IPS-18a (cell line): ENCODE measurements around the gene MAPK12.
A peak's percentile ranks its signal among the peaks of the same experiment; 100 is the strongest.

Experiments
- H3K27ac ChIP-seq: one replicate; pipeline ENCODE4 v1.5.1; 2013; ENCODE audit warnings: low read length
- H3K27me3 ChIP-seq: one replicate; pipeline ENCODE4 v1.6.1; 2013; ENCODE audit warnings: mild to moderate bottlenecking, low read length; ENCODE audit not compliant: control insufficient read depth, insufficient read depth
- H3K36me3 ChIP-seq: one replicate; pipeline ENCODE4 v1.6.1; 2013; ENCODE audit warnings: low read depth, low read length; ENCODE audit not compliant: control insufficient read depth
- H3K4me1 ChIP-seq: one replicate; pipeline ENCODE4 v1.6.1; 2013; ENCODE audit warnings: low read depth, low read length; ENCODE audit not compliant: control insufficient read depth
- H3K4me3 ChIP-seq: one replicate; pipeline ENCODE4 v1.5.1; 2013; ENCODE audit warnings: low read length
- H3K9ac ChIP-seq: one replicate; pipeline ENCODE4 v1.6.1; 2013; ENCODE audit warnings: mild to moderate bottlenecking, low read length, moderate library complexity
- H3K9me3 ChIP-seq: one replicate; pipeline ENCODE4 v1.6.1; 2013; ENCODE audit warnings: low read depth, low read length; ENCODE audit not compliant: control insufficient read depth

MAPK12 gene

DNA sequence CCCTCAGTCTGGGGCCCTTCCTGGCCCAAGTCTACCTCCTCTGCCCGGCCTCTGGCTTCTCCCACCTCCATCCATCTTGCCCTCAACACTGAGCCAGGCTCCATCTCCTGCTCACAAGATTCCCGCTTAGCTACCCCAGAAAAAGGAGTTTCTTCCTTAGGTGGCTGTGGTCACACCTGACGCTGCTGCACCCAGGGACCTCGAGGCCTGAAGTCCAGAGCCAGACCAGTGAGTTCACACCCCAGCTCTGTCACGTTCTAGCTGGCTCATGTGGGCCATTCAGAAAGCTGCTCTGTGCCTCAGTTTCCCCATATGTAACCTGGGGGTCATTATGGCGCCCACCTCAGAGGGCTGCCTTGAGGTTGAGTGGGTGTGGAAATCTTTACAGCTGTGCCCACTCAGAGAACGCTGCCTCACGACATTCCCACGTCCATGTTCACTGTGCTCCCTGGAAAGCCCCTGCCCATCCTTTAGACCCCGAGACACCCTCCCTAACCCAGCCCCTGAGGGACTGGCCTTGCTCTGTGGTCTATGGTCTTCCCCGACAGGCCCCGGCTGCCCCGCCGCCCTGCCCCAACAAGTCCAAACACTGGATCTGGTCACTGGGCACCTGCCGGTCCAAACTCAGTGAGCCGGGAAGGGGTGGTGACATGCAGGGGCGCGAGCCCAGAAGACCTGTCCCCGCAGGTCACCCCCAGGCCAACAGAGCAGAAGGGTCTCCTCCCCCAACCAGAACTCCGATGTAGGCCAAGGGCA, 36.2 kb upstream of the MAPK12 start:
- Histone ChIP-seq H3K27me3 (no peaks in the 10 kb centered on the region), H3K27ac (no peak overlapping the region), H3K4me1 (peaks cover 15% of the 10 kb centered on the region), H3K36me3 (no peaks in the 10 kb centered on the region), H3K4me3 (no peak overlapping the region), H3K9ac (no peak overlapping the region), H3K9me3 (no peaks in the 10 kb centered on the region)

DNA sequence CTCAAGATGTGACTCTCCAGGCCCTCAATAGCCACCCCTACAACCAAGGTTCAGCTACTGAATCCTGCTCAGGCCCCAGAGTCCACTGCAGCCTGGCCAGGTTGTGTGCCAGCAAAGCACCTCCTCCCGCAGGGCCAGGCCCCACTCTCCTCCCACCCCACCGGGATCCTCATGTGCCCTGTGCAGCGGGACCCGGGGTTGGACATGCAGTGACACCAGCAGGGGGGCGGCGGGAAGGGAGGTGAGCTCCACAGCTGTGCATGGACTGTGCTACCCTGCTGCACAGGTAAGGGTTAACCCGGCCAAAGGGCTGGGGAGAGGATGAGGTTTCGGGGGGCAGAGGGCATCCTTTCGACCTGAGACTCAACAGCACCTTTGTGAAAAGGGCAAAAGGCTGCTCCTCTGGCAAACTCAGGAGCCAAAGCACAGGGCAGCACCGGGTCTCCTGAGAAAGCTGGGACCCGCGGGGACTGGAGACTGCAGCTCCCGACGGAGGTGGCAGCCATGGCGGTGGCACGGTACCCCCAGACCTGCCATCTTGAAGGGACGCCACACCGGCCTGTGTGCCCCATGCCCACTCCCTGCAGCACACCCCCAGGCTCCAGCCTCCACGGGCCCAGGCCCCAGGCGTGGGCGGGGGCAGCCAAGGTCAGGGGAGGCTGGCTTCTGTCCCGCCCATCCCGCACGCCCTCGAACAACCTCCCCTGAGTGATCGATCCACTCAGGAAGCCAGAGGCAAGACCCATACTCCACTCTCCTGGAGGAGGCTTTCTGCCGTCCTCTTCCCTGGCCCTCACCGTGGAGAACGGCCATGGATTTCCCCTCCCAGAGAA, 35.4 kb upstream of the MAPK12 start:
- Histone ChIP-seq H3K9ac (no peak overlapping the region), H3K9me3 (no peaks in the 10 kb centered on the region), H3K27ac (no peak overlapping the region), H3K4me3 (no peak overlapping the region), H3K4me1 (peaks cover 18% of the 10 kb centered on the region), H3K36me3 (no peaks in the 10 kb centered on the region), H3K27me3 (no peaks in the 10 kb centered on the region)

DNA sequence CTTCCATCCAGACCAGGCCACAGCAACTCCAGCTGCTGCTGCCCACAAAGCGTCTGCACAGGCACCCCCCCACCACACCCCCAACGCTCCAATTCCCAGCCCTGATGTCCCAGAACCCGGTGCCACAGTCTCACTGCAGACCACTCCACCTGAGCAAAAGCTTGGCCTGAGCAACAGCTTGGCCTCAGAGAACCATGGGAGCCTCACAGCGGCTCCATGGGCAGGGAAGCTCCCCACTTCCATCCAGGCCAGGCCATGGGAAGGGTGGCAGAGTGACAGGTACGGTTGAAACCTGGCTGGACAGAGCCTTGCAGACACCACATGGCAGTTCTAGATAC, 32.8 kb upstream of the MAPK12 start:
- Histone ChIP-seq H3K4me1 (peaks cover 18% of the 10 kb centered on the region), H3K36me3 (no peaks in the 10 kb centered on the region), H3K4me3 (no peak overlapping the region), H3K9me3 (no peaks in the 10 kb centered on the region), H3K9ac (no peak overlapping the region), H3K27me3 (no peaks in the 10 kb centered on the region), H3K27ac (no peak overlapping the region)

DNA sequence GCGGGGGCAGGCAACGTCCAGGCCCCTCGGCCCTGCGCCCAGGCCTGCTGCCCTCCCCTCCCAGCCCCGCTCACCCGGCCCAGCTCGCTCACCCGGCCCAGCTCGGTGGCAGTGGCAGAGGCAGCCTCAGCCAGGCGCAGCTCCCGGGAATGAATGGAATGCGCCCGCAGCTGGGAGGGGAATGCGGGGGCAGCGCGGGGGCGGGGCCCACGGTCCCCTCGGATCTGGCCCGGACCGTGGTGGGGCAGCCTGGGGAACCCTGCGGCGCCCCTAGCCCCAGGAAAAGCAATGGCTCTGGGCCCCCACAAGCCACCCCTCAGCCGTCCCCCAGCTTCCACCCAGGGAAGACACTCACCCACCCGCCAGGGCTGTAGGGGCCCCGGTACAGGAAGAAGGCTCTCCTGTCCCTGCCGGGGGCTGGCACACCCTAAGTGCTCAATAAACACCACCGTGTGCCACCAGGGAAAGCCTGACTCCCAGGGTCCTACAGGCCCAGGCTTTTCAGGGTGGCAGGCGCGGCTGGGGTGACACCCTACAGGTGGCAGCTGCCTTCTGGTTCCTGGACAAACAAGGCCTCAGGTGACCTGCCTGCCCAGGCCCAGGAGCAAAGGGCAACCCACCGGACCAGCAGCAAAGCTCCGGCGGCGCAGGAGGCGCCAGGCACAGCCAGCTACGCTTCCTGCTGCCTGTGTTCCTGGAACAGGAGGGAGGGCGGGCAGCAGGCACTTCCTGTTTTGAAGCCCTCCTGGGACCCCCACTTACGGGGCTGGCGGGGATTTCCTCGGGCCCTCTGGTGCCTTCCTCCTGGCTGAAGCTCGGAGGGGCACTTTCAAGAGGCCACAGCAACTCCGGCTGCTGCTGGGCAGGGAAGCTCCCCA, 32.2 kb upstream of the MAPK12 start:
- no peak overlapping the region for H3K27ac ChIP-seq
- no peaks in the 10 kb centered on the region for H3K36me3 ChIP-seq
- H3K9ac ChIP-seq, result peak overlapping the region; percentile 39
- H3K9me3 ChIP-seq, result no peaks in the 10 kb centered on the region
- peaks cover 18% of the 10 kb centered on the region for H3K4me1 ChIP-seq
- peak overlapping the region; percentile 45 for H3K4me3 ChIP-seq
- no peaks in the 10 kb centered on the region for H3K27me3 ChIP-seq

- Histone ChIP-seq H3K9me3 (no peaks in the 10 kb centered on the region), H3K27ac (no peak overlapping the region), H3K27me3 (no peaks in the 10 kb centered on the region), H3K9ac (peak overlapping the region; percentile 39), H3K4me1 (peaks cover 18% of the 10 kb centered on the region), H3K36me3 (no peaks in the 10 kb centered on the region), H3K4me3 (peak overlapping the region; percentile 45)
Observed at GRCh38 chr22:50292643-50293440, 31.4 kb upstream of the MAPK12 start.

DNA sequence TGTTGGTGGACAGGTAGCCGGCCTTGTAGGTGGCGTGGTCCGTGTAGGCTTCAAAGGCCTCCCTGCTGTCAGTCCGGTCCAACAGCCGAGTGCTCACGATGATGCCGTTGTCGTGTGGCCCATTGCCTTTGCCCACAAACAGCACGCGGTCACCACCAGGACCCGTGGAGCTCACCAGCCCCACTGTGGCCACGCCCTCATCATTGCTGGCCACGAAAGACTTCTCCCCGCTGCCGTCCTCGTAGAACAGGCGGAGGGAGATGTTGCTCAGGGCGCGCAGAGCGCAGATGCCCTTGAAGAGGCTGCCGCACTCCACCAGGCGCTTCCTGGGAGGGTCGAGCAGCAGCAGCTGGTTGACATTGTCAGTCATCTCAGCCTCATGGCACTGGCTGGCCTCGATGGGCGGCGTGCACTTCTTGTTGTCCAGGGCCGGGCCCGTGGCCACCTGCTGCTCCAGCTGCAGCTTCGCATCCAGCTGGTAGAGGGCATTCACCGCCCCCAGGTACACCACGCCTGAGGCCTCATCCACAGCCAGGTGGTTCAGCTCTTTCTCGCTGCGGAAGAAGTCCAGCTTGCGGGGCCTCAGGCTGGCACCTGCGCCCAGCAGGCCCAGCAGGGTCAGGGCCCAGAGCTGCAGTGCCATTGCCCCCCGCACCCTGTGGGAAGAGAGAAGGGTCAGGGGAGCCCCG, 28.6 kb upstream of the MAPK12 start:
- H3K27ac ChIP-seq, result no peak overlapping the region
- no peaks in the 10 kb centered on the region for H3K9me3 ChIP-seq
- H3K36me3 ChIP-seq, result peaks cover 4% of the 10 kb centered on the region
- H3K9ac ChIP-seq, result no peak overlapping the region
- H3K4me1 ChIP-seq, result peaks cover 18% of the 10 kb centered on the region
- H3K27me3 ChIP-seq, result no peaks in the 10 kb centered on the region
- no peak overlapping the region for H3K4me3 ChIP-seq

DNA sequence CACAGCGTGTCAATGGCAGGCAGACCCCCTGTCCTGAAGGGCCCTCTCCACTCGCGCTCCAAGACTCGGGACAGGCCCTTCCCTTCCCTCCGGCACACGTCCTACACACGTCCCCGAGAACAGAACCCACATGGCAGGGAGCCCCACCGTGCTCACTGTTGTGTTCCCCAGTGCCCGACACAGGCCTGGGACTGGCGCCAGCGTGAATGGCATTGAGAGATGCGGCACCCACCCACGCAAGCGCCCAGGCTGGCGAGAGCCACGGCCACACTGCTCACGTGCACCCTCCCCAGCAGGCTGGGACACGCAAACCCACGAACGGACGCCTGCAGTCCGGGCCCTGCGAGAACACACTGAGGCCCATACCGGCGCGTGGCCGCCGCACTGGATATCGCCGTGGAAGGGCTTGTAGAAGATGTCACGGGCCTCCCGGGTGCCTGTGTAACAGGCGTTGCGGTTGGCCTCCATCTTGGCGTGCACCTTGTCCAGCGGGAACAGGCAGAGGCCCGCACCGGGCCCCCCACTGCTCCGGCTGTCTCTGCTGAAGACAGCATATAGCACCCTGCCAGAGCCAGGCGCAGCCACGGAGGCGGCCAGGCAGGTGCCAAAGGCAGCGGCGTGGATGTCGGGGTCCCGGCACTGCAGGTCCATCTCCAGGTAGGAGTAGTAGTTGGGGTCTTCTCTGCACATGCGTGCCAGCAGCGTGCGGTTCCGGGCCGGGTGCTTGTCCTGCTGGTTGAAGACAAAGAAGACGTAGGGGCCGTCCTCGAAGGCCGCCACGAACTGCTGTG, 27.9 kb upstream of the MAPK12 start:
- H3K36me3 ChIP-seq, result peaks cover 4% of the 10 kb centered on the region
- H3K27ac ChIP-seq, result no peak overlapping the region
- H3K4me3 ChIP-seq, result no peak overlapping the region
- H3K27me3 ChIP-seq, result no peaks in the 10 kb centered on the region
- H3K9ac ChIP-seq, result no peak overlapping the region
- H3K9me3 ChIP-seq, result no peaks in the 10 kb centered on the region
- H3K4me1 ChIP-seq, result peaks cover 17% of the 10 kb centered on the region

GRCh38 chr22:50287731-50288130, 26.2 kb upstream of the MAPK12 start:
- H3K4me3 ChIP-seq, result no peak overlapping the region
- H3K9me3 ChIP-seq, result no peaks in the 10 kb centered on the region
- H3K36me3 ChIP-seq, result peaks cover 4% of the 10 kb centered on the region
- peaks cover 4% of the 10 kb centered on the region for H3K4me1 ChIP-seq
- no peak overlapping the region for H3K9ac ChIP-seq
- no peak overlapping the region for H3K27ac ChIP-seq
- H3K27me3 ChIP-seq, result no peaks in the 10 kb centered on the region

DNA sequence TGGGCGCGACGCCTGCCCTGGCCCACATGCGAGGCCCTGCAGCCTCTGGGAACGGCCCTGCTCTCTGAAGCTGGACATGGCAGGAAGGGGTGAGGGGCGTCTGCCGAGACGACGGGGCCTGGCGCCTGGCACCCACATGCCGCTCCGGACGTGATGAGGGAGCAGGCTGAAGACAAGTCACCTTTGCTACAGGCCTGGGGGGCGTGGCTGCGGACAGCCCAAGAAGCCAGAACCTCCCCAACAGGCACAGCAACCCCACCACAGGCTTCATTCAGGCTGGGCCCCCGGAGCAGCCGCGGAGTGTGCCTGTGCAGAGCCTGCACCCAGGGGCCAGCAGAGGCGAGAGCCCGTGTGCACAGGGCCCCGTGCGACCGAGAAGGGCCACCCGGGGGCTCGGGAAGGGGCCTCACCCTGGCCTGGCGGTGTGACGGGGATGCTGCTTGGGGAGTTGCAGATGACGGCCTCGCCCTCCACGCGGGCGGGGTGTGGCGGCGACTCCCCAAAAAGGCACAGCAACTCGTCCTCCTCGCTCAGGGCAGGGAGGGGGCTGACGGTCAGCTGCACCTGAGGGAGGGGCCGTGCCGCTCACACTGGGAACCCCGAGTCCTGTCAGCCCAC, 25.3 kb upstream of the MAPK12 start:
- H3K27me3 ChIP-seq, result no peaks in the 10 kb centered on the region
- no peaks in the 10 kb centered on the region for H3K9me3 ChIP-seq
- H3K36me3 ChIP-seq, result peaks cover 8% of the 10 kb centered on the region
- no peaks in the 10 kb centered on the region for H3K4me1 ChIP-seq
- H3K9ac ChIP-seq, result no peak overlapping the region
- H3K4me3 ChIP-seq, result no peak overlapping the region
- no peak overlapping the region for H3K27ac ChIP-seq

- H3K36me3 ChIP-seq, result peaks cover 12% of the 10 kb centered on the region
- H3K9ac ChIP-seq, result no peak overlapping the region
- H3K4me3 ChIP-seq, result no peak overlapping the region
- no peak overlapping the region for H3K27ac ChIP-seq
- H3K4me1 ChIP-seq, result no peaks in the 10 kb centered on the region
- H3K9me3 ChIP-seq, result no peaks in the 10 kb centered on the region
- no peaks in the 10 kb centered on the region for H3K27me3 ChIP-seq
Observed at GRCh38 chr22:50286275-50286674, 24.8 kb upstream of the MAPK12 start.
